Smooth muscle cell (in vitro differentiated cells): ENCODE measurements around the gene TRMU. TPM values are rescaled to one million over a fixed set of nuclear protein-coding genes. Genes with fewer than 3 reads are reported as not detected.
A peak's percentile ranks its signal among the peaks of the same experiment; 100 is the strongest.

Source experiments
- DNase-seq: peaks from one replicate; lab custom pipeline; 2025; ENCODE audit not compliant: unreplicated experiment; lab: John Stamatoyannopoulos, UW
- H2AFZ ChIP-seq: fragments of 200-600 bp; sonication (generic); 2 replicates; pipeline ENCODE4 v1.6.0; 2016; ENCODE audit warnings: antibody characterized with exemption, low read depth, mild to moderate bottlenecking
- H3F3A ChIP-seq: fragments of 200-600 bp; sonication (generic); 2 replicates; pipeline ENCODE4 v1.6.0; 2017; ENCODE audit warnings: antibody characterized with exemption, low read depth
- H3K27ac ChIP-seq: fragments of 200-600 bp; sonication (generic); 2 replicates; pipeline ENCODE4 v1.5.1; 2016; ENCODE audit warnings: low read depth, mild to moderate bottlenecking
- H3K27me3 ChIP-seq: fragments of 200-600 bp; sonication (generic); 2 replicates; pipeline ENCODE4 v1.6.1; 2016; ENCODE audit warnings: low read depth, mild to moderate bottlenecking
- H3K36me3 ChIP-seq: fragments of 200-600 bp; sonication (generic); 2 replicates; pipeline ENCODE4 v1.5.1; 2016; ENCODE audit warnings: low read depth
- H3K4me1 ChIP-seq: fragments of 200-600 bp; sonication (generic); 2 replicates; pipeline ENCODE4 v1.5.1; 2016; ENCODE audit warnings: low read depth
- H3K4me2 ChIP-seq: fragments of 200-600 bp; sonication (generic); 2 replicates; pipeline ENCODE4 v1.6.0; 2016; ENCODE audit warnings: mild to moderate bottlenecking
- H3K4me3 ChIP-seq: fragments of 200-600 bp; sonication (generic); 2 replicates; pipeline ENCODE4 v1.5.1; 2016; ENCODE audit warnings: mild to moderate bottlenecking
- H3K79me2 ChIP-seq: fragments of 200-600 bp; sonication (generic); 2 replicates; pipeline ENCODE4 v1.6.0; 2016; ENCODE audit warnings: low read depth, mild to moderate bottlenecking
- H3K9ac ChIP-seq: fragments of 200-600 bp; sonication (generic); 2 replicates; pipeline ENCODE4 v1.6.0; 2016; ENCODE audit warnings: low read depth
- H3K9me3 ChIP-seq: fragments of 200-600 bp; sonication (generic); replicated peaks from 2 replicates; pipeline ENCODE4 v1.5.1; 2016; ENCODE audit warnings: low read depth
- H4K20me1 ChIP-seq: fragments of 200-600 bp; sonication (generic); 2 replicates; pipeline ENCODE4 v1.6.0; 2016; ENCODE audit warnings: low read depth
- CTCF ChIP-seq: fragments of 200-600 bp; sonication (generic); IDR thresholded peaks from 2 replicates; pipeline ENCODE4 v1.5.1; 2017; ENCODE audit warnings: borderline replicate concordance, mild to moderate bottlenecking, antibody characterized with exemption; ENCODE audit not compliant: insufficient read depth, poor library complexity, severe bottlenecking
- WGBS: methylation state at CpG from one replicate; pipeline ENCODE4 v1.1.7; 2016; ENCODE audit warnings: low lambda C conversion rate; 5-methylcytosine and 5-hydroxymethylcytosine counted together
- polyA plus RNA-seq: library from polyadenylated mRNA; unstranded; fragments of >200 nt; fragmentation: Nextera tagmentation; extraction: Ambion mirVana; gene quantifications from 2 replicates; pipeline ENCODE4 v1.2.1, GENCODE V29; 2016
- total RNA-seq: library from RNA; depleted of rRNA; stranded (reverse); fragments of >200 nt; gene quantifications from 2 replicates; pipeline ENCODE4 v1.2.3, GENCODE V29; 2014

Gene TRMU
- total and polyA plus RNA-seq, 2 experiments from 2014 or later = 15.8 to 20.5 TPM

GRCh38 chr22:46295277-46295971 is 40.1 kb upstream of the TRMU start:
- no peaks in the 10 kb centered on the region for H3K27me3 ChIP-seq
- no peaks in the 10 kb centered on the region for H3K36me3 ChIP-seq
- peak overlapping the region; percentile 73 for H3K4me3 ChIP-seq
- TF ChIP-seq CTCF = no peak
- no peaks in the 10 kb centered on the region for H3F3A ChIP-seq
- H4K20me1 ChIP-seq = no peaks in the 10 kb centered on the region
- peak overlapping the region; percentile 96 for H3K4me2 ChIP-seq
- H3K9me3 ChIP-seq = no peaks in the 10 kb centered on the region
- H2AFZ ChIP-seq = no peak overlapping the region
- 80% methylated on average over 4 of the region's 4 CpGs for WGBS
- H3K4me1 ChIP-seq = peaks cover 4% of the 10 kb centered on the region
- H3K9ac ChIP-seq = no peak overlapping the region
- DNase-seq = no peak
- H3K27ac ChIP-seq = no peak overlapping the region
- H3K79me2 ChIP-seq = peaks cover 32% of the 10 kb centered on the region

- Histone ChIP-seq H3K4me3 (peak within 1 kb of the TSS; percentile 73), H3K27me3 (no peaks in the 10 kb centered on the region), H3F3A (no peaks in the 10 kb centered on the region), H2AFZ (peak within 1 kb of the TSS; percentile 87), H3K79me2 (peaks cover 39% of the 10 kb centered on the region), H3K9ac (peak within 1 kb of the TSS; percentile 58), H3K36me3 (no peaks in the 10 kb centered on the region), H4K20me1 (no peaks in the 10 kb centered on the region), H3K4me1 (peaks cover 4% of the 10 kb centered on the region), H3K4me2 (peak within 1 kb of the TSS; percentile 96), H3K9me3 (no peaks in the 10 kb centered on the region), H3K27ac (peak within 1 kb of the TSS; percentile 34)
- DNase-seq = peak; percentile 81
- TF ChIP-seq CTCF = no peak
- WGBS = under 1% methylated on average over 76 of the region's 76 CpGs
Measured at GRCh38 chr22:46296257-46297150, 39.0 kb upstream of the TRMU start, which contains the start of gene GTSE1. GTSE1 (plus strand) TSS chr22:46296870; CDS start chr22:46297401, 531 bp downstream.

- H3K27me3 ChIP-seq = no peaks in the 10 kb centered on the region
- H4K20me1 ChIP-seq = no peaks in the 10 kb centered on the region
- no peaks in the 10 kb centered on the region for H3K9me3 ChIP-seq
- peak overlapping the region; percentile 58 for H3K9ac ChIP-seq
- peak overlapping the region; percentile 73 for H3K4me3 ChIP-seq
- no peaks in the 10 kb centered on the region for H3F3A ChIP-seq
- H3K79me2 ChIP-seq = peaks cover 46% of the 10 kb centered on the region
- H2AFZ ChIP-seq = peak overlapping the region; percentile 87
- peak overlapping the region; percentile 96 for H3K4me2 ChIP-seq
- H3K4me1 ChIP-seq = peaks cover 4% of the 10 kb centered on the region
- no peak overlapping the region for H3K27ac ChIP-seq
- H3K36me3 ChIP-seq = no peaks in the 10 kb centered on the region
- TF ChIP-seq CTCF = no peak
- no peak for DNase-seq
- WGBS = 6% methylated on average over 32 of the region's 32 CpGs
Measured at GRCh38 chr22:46297151-46297812, 38.2 kb upstream of the TRMU start.
